ENCODE results near the gene ISL2. TPM values are rescaled to one million over a fixed set of nuclear protein-coding genes. Genes with fewer than 3 reads are reported as not detected.

Gene ISL2
- total and polyA plus RNA-seq, 9 of the 15 experiments (the other 6 are each of a cell fraction or from before 2014, with no cell fraction given): 0.15 to 23.7 (median 4.0) TPM

DNA sequence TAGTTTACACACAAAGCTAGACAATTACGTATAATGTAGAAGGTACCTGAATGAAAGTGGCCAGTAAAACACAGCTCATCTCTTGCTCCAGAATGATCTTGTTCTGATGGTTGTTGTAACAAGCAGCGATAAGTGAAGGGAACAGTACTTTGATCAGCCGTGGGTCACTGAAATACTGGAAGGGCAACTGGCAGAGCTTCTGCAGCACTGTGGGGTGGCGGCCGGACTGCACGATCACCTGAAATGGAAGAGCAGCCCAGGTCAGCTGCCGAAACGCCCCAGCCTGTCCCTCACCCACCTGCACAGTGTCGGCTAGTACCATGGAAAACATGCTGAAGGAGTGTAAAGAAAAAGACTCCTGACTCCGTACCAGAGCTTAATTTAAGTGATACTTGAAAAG is 17.3 kb downstream of the ISL2 start:
- Histone ChIP-seq H3K4me3 (no peak overlapping the region), H2AFZ (ENCODE audit: low read depth, low read length) (no peak overlapping the region), H3K4me2 (ENCODE audit: insufficient read depth, low read length) (no peak overlapping the region), H4K20me1 (replicated peaks; ENCODE audit: control insufficient read depth, insufficient read depth, low read length) (no peaks in the 10 kb centered on the region), H3K9me1 (ENCODE audit: control insufficient read depth, insufficient read depth, low read length) (no peaks in the 10 kb centered on the region), H3K79me2 (ENCODE audit: control insufficient read depth, insufficient read depth, low read length) (no peaks in the 10 kb centered on the region), H3K9me3 (replicated peaks; ENCODE audit: control insufficient read depth, insufficient read depth, low read depth, low read length) (no peaks in the 10 kb centered on the region), H3K9ac (ENCODE audit: insufficient read depth in 1 of 2, low read depth in 2 of 2, low read length in 2 of 2) (no peak overlapping the region), H3K4me1 (replicated peaks in 1 of 2; ENCODE audit: control insufficient read depth in 2 of 2, insufficient read depth in 2 of 2, low read length in 2 of 2) (no peaks in the 10 kb centered on the region; a peak in 1 of 5 replicates), H3K27me3 (ENCODE audit: control insufficient read depth in 2 of 2, insufficient read depth in 2 of 2, low read length in 2 of 2) (peaks cover 2 to 10% of the 10 kb centered on the region in 2 experiments; a peak in 2 of 5 replicates), H3K27ac (ENCODE audit: extremely low read depth, low read depth, low read length) (no peak overlapping the region), H3K36me3 (ENCODE audit: control insufficient read depth, insufficient read depth, low read length) (no peaks in the 10 kb centered on the region)
- BruUV-seq (replicated peaks): no TSS peak
- whole genome bisulfite sequencing (ENCODE audit: insufficient coverage, low coverage, missing lambda C conversion rate): 18% methylated on average over 10 of the region's 10 CpGs
- no peak for FAIRE-seq
- ATAC-seq: peak; percentile 55; the same call in 2 of the 3 replicates
- in situ Hi-C loops (cut with MboI) (no loop called here), intact Hi-C loops (cut with micrococcal nuclease) (no loop called here)
- DNase-seq (ENCODE audit: extremely low read depth in 1 of 4, low spot score in 3 of 4): no peak
- CTCF ChIA-PET (ENCODE audit: low intra/inter-chr PET ratio): no interaction called here
- POLR2A ChIA-PET: interaction anchor here (1.0 to 2.9 kb wide), 4 partner anchors 10 to 23 kb away, joined by 3 to 10 read pairs (median 4); no protein-coding TSS in a partner anchor
- TF ChIP-seq PML (IDR thresholded peaks at IDR 0.05; ENCODE audit: low read length): no peak

DNA sequence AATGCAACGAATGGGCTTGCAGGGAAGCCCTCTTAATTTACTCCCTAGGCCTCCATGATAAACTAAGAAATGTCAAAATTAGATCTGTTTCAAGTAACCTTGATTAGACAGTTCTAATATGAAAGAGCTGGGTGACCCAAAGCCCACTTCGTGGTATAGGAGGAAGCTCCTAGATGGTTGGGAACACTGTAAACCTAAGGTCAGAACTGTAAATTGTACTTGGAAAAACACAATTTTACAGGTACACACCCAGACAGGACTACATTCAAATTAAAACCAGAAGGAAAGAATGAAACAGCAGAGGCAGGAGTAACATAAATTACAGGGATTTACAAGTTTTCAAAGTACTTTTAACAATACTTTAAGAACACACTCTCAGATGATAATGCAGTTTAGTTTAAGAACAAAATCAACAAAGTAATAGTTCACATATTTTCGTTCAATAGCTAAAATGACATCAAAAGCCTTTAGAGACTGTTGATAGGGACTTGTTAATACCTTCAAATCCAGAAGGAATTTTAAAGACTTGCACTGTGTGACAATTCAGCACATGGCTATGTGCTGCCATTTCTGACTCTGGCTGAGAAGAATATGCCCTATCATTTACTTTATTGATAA is 18.4 kb downstream of the ISL2 start:
- ChIA-PET CTCF (ENCODE audit: low intra/inter-chr PET ratio) (no interaction called here), POLR2A (interaction anchor here (0.6 to 2.9 kb wide), 5 partner anchors 11 to 465 kb away, joined by 3 to 10 read pairs (median 4); no protein-coding TSS in a partner anchor)
- in situ Hi-C loops (cut with MboI): no loop called here
- no peak overlapping the region for H3K27ac ChIP-seq (ENCODE audit: extremely low read depth, low read depth, low read length)
- FAIRE-seq (no peak), DNase-seq (ENCODE audit: extremely low read depth in 1 of 4, low spot score in 3 of 4) (no peak), ATAC-seq (no peak)
- H3K27me3 ChIP-seq (ENCODE audit: control insufficient read depth in 2 of 2, insufficient read depth in 2 of 2, low read length in 2 of 2): peaks cover 2 to 10% of the 10 kb centered on the region in 2 experiments; a peak in 2 of 5 replicates
- H3K9me3 ChIP-seq (replicated peaks; ENCODE audit: control insufficient read depth, insufficient read depth, low read depth, low read length): no peaks in the 10 kb centered on the region
- intact Hi-C loops (cut with micrococcal nuclease): no loop called here
- H3K79me2 ChIP-seq (ENCODE audit: control insufficient read depth, insufficient read depth, low read length): no peaks in the 10 kb centered on the region
- no peak overlapping the region for H3K4me3 ChIP-seq
- no peaks in the 10 kb centered on the region; a peak in 1 of 5 replicates for H3K4me1 ChIP-seq (replicated peaks in 1 of 2; ENCODE audit: control insufficient read depth in 2 of 2, insufficient read depth in 2 of 2, low read length in 2 of 2)
- BruUV-seq (replicated peaks): no TSS peak
- WGBS (ENCODE audit: insufficient coverage, low coverage, missing lambda C conversion rate): 3% methylated on average over 3 of the region's 3 CpGs
- H3K4me2 ChIP-seq (ENCODE audit: insufficient read depth, low read length): no peak overlapping the region
- H3K9ac ChIP-seq (ENCODE audit: insufficient read depth in 1 of 2, low read depth in 2 of 2, low read length in 2 of 2): no peak overlapping the region
- no peak overlapping the region for H2AFZ ChIP-seq (ENCODE audit: low read depth, low read length)
- H3K36me3 ChIP-seq (ENCODE audit: control insufficient read depth, insufficient read depth, low read length): no peaks in the 10 kb centered on the region
- no peaks in the 10 kb centered on the region for H3K9me1 ChIP-seq (ENCODE audit: control insufficient read depth, insufficient read depth, low read length)
- no peaks in the 10 kb centered on the region for H4K20me1 ChIP-seq (replicated peaks; ENCODE audit: control insufficient read depth, insufficient read depth, low read length)
- TF ChIP-seq HMG20A (CRISPR knock-in tag; conservative IDR thresholded peaks at IDR 0.05) (no peak), STAT6 (CRISPR knock-in tag; IDR thresholded peaks at IDR 0.05) (no peak), RBBP5 (IDR thresholded peaks at IDR 0.05; ENCODE audit: borderline replicate concordance, insufficient read depth, low read length, poor library complexity, severe bottlenecking) (no peak), POLR3G (IDR thresholded peaks at IDR 0.05; ENCODE audit: extremely low read depth, insufficient read length, insufficient replicate concordance) (no peak), ZNF146 (CRISPR knock-in tag; IDR thresholded peaks at IDR 0.05; ENCODE audit: unreplicated experiment) (no peak), NBN (IDR thresholded peaks at IDR 0.05; ENCODE audit: low read depth) (no peak), CSDE1 (IDR thresholded peaks at IDR 0.05) (no peak)
- TF ChIP-seq, protein P1, sequence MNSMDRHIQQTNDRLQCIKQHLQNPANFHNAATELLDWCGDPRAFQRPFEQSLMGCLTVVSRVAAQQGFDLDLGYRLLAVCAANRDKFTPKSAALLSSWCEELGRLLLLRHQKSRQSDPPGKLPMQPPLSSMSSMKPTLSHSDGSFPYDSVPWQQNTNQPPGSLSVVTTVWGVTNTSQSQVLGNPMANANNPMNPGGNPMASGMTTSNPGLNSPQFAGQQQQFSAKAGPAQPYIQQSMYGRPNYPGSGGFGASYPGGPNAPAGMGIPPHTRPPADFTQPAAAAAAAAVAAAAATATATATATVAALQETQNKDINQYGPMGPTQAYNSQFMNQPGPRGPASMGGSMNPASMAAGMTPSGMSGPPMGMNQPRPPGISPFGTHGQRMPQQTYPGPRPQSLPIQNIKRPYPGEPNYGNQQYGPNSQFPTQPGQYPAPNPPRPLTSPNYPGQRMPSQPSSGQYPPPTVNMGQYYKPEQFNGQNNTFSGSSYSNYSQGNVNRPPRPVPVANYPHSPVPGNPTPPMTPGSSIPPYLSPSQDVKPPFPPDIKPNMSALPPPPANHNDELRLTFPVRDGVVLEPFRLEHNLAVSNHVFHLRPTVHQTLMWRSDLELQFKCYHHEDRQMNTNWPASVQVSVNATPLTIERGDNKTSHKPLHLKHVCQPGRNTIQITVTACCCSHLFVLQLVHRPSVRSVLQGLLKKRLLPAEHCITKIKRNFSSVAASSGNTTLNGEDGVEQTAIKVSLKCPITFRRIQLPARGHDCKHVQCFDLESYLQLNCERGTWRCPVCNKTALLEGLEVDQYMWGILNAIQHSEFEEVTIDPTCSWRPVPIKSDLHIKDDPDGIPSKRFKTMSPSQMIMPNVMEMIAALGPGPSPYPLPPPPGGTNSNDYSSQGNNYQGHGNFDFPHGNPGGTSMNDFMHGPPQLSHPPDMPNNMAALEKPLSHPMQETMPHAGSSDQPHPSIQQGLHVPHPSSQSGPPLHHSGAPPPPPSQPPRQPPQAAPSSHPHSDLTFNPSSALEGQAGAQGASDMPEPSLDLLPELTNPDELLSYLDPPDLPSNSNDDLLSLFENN (IDR thresholded peaks at IDR 0.05; ENCODE audit: low read depth in 2 of 2, low read length in 2 of 2): no peak
